ENCODE data around the gene KIF19. TPM values are rescaled to one million over a fixed set of nuclear protein-coding genes. Genes with fewer than 3 reads are reported as not detected.
A peak's percentile ranks its signal among the peaks of the same experiment; 100 is the strongest.

KIF19 gene
- total and polyA plus RNA-seq, 3 donors from 2014 or later, result 2.0 to 3.3 (median 3.0) TPM

GRCh38 chr17:74295625-74296547 lies 30.1 kb upstream of the KIF19 start:
- Histone ChIP-seq H3K9me3 (no peaks in the 10 kb centered on the region), H3K27ac (peak overlapping the region in 1 of 2 donors; percentile 2), H3K27me3 (no peaks in the 10 kb centered on the region), H3K4me3 (no peak overlapping the region), H3K36me3 (ENCODE audit: low read depth, missing control alignments) (no peaks in the 10 kb centered on the region), H3K4me1 (peaks cover 13% of the 10 kb centered on the region)
- intact Hi-C loops (cut with DNase I; ENCODE audit: low total_unique reads), result loop anchor here (5.0 kb wide), 1 partner anchor 84 kb away; the partner anchor contains the start of gene TTYH2
- DNase-seq, result peak; percentile 46
- TF ChIP-seq POLR2A (IDR thresholded peaks at IDR 0.05), result no peak
- 60 to 71% methylated on average over 10 of the region's 10 CpGs for WGBS, 2 donors

GRCh38 chr17:74296548-74296936 lies 29.5 kb upstream of the KIF19 start:
- no peak for TF ChIP-seq POLR2A (IDR thresholded peaks at IDR 0.05)
- TF ChIP-seq CTCF (IDR thresholded peaks at IDR 0.05), result peak; percentile 50 to 71 (median 69)
- intact Hi-C loops (cut with DNase I; ENCODE audit: low total_unique reads), result loop anchor here (5.0 kb wide), 1 partner anchor 84 kb away; the partner anchor contains the start of gene TTYH2
- H3K4me1 ChIP-seq, result peaks cover 13% of the 10 kb centered on the region
- WGBS, 2 donors, result 17% methylated on average over 5 of the region's 5 CpGs
- peak; percentile 94 for DNase-seq
- no peaks in the 10 kb centered on the region for H3K9me3 ChIP-seq
- H3K36me3 ChIP-seq (ENCODE audit: low read depth, missing control alignments), result no peaks in the 10 kb centered on the region
- H3K27me3 ChIP-seq, result no peaks in the 10 kb centered on the region
- no peak overlapping the region for H3K4me3 ChIP-seq
- H3K27ac ChIP-seq, result peak overlapping the region; percentile 2 to 24

- DNase-seq, result no peak
- Histone ChIP-seq H3K36me3 (ENCODE audit: low read depth, missing control alignments) (no peaks in the 10 kb centered on the region), H3K4me3 (no peak overlapping the region), H3K27ac (no peak overlapping the region), H3K27me3 (no peaks in the 10 kb centered on the region), H3K9me3 (no peaks in the 10 kb centered on the region), H3K4me1 (peaks cover 13% of the 10 kb centered on the region)
- 72 to 85% methylated on average over 4 of the region's 4 CpGs for WGBS, 2 donors
- intact Hi-C loops (cut with DNase I; ENCODE audit: low total_unique reads), result loop anchor here (5.0 kb wide), 1 partner anchor 86 kb away; the partner anchor contains the start of gene TTYH2
- TF ChIP-seq CTCF (IDR thresholded peaks at IDR 0.05) (no peak), POLR2A (IDR thresholded peaks at IDR 0.05) (no peak)
These were observed 28.1 kb upstream of the KIF19 start for GRCh38 chr17:74297941-74298340.

- Histone ChIP-seq H3K27me3 (no peaks in the 10 kb centered on the region), H3K4me3 (no peak overlapping the region), H3K4me1 (peaks cover 13% of the 10 kb centered on the region), H3K9me3 (no peaks in the 10 kb centered on the region), H3K27ac (no peak overlapping the region), H3K36me3 (ENCODE audit: low read depth, missing control alignments) (no peaks in the 10 kb centered on the region)
- WGBS, 2 donors, result 44 to 60% methylated on average over 7 of the region's 7 CpGs
- intact Hi-C loops (cut with DNase I; ENCODE audit: low total_unique reads), result loop anchor here (5.0 kb wide), 1 partner anchor 86 kb away; the partner anchor contains the start of gene TTYH2
- TF ChIP-seq CTCF (IDR thresholded peaks at IDR 0.05), result no peak
- TF ChIP-seq POLR2A (IDR thresholded peaks at IDR 0.05), result no peak
- DNase-seq, result peak; percentile 33
These were observed 27.2 kb upstream of the KIF19 start for GRCh38 chr17:74298778-74299177.

- no peak for DNase-seq
- H3K4me1 ChIP-seq, result peaks cover 13% of the 10 kb centered on the region
- WGBS, 2 donors, result 79 to 81% methylated on average over 11 of the region's 11 CpGs
These were observed 26.6 kb upstream of the KIF19 start for GRCh38 chr17:74299226-74300009.

More at GRCh38 chr17:74299226-74300009, 26.6 kb upstream of the KIF19 start:
- intact Hi-C loops (cut with DNase I; ENCODE audit: low total_unique reads), result loop anchor here (5.0 kb wide), 1 partner anchor 87 kb away; the partner anchor contains the start of gene TTYH2
- Histone ChIP-seq H3K27ac (no peak overlapping the region), H3K4me3 (no peak overlapping the region), H3K36me3 (ENCODE audit: low read depth, missing control alignments) (no peaks in the 10 kb centered on the region), H3K27me3 (no peaks in the 10 kb centered on the region), H3K9me3 (no peaks in the 10 kb centered on the region)
- TF ChIP-seq POLR2A (IDR thresholded peaks at IDR 0.05), result no peak
- no peak for TF ChIP-seq CTCF (IDR thresholded peaks at IDR 0.05)

Data from testis (tissue), 3 donors.